ENCODE measurements around the gene VASN. TPM values are rescaled to one million over a fixed set of nuclear protein-coding genes. Genes with fewer than 3 reads are reported as not detected.

VASN gene
- total RNA-seq, 2 experiments from 2014 or later = not detected

GRCh38 chr16:4345836-4346781 lies 25.5 kb upstream of the VASN start:
- Mint-ChIP-seq H3K4me1 (ENCODE audit: low read depth) (peaks cover 27% of the 10 kb centered on the region), H3K27ac (peak overlapping the region; percentile 27), H3K4me3 (no peak overlapping the region), H3K36me3 (ENCODE audit: low read depth) (peaks cover 4% of the 10 kb centered on the region), H3K27me3 (no peaks in the 10 kb centered on the region), H3K9me3 (no peaks in the 10 kb centered on the region)
- TF ChIP-seq CTCF (IDR thresholded peaks at IDR 0.05) = no peak
- DNase-seq = no peak
- POLR2A ChIA-PET = interaction anchor here (0.8 kb wide), 2 partner anchors 20 to 113 kb away, joined by 3 read pairs; no protein-coding TSS in a partner anchor
- CTCF ChIA-PET = interaction anchor here (0.8 to 2.5 kb wide), 6 partner anchors 13 to 92 kb away, joined by 3 to 10 read pairs (median 6); no protein-coding TSS in a partner anchor
- intact Hi-C loops (cut with micrococcal nuclease) = no loop called here
- ATAC-seq = no peak

DNA sequence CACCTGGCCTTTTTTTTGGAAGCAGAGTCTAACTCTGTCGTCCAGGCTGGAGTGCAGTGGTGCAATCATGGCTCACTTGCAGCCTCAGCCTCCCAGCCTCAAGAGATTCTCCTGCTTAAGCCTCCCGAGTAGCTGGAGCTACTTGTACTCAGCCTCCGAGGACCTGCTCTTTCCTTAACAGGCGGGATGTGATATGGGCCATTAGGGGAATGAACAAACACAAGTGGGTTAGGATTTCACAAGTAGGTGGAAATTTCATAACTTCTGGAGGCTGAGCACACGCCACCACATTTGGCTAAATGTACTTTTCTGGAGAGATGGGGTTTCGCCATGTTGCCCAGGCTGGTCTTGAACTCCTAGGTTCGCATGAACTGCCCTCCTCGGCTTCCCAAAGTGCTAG lies 24.6 kb upstream of the VASN start:
- Mint-ChIP-seq H3K4me3 (no peak overlapping the region), H3K27me3 (no peaks in the 10 kb centered on the region), H3K27ac (peak overlapping the region; percentile 5), H3K4me1 (ENCODE audit: low read depth) (peaks cover 35% of the 10 kb centered on the region), H3K36me3 (ENCODE audit: low read depth) (peaks cover 4% of the 10 kb centered on the region), H3K9me3 (no peaks in the 10 kb centered on the region)
- DNase-seq (no peak), ATAC-seq (no peak)
- intact Hi-C loops (cut with micrococcal nuclease) = no loop called here
- ChIA-PET POLR2A (interaction anchor here (0.8 to 1.3 kb wide), 3 partner anchors 20 to 112 kb away, joined by 3 to 4 read pairs (median 3); no protein-coding TSS in a partner anchor), CTCF (interaction anchor here (1.2 to 2.5 kb wide), 4 partner anchors 19 to 93 kb away, joined by 5 to 10 read pairs (median 6); no protein-coding TSS in a partner anchor)
- no peak for TF ChIP-seq CTCF (IDR thresholded peaks at IDR 0.05)

- intact Hi-C loops (cut with micrococcal nuclease) = no loop called here
- DNase-seq = no peak
- Mint-ChIP-seq H3K4me3 (no peak overlapping the region), H3K36me3 (ENCODE audit: low read depth) (peaks cover 4% of the 10 kb centered on the region), H3K27me3 (no peaks in the 10 kb centered on the region), H3K27ac (peak overlapping the region; percentile 50), H3K9me3 (no peaks in the 10 kb centered on the region), H3K4me1 (ENCODE audit: low read depth) (peaks cover 35% of the 10 kb centered on the region)
- CTCF ChIA-PET = interaction anchor here (2.2 kb wide), 1 partner anchor 59 kb away, joined by 9 read pairs; no protein-coding TSS in a partner anchor
- POLR2A ChIA-PET = interaction anchor here (1.3 kb wide), 1 partner anchor 94 kb away, joined by 4 read pairs; no protein-coding TSS in a partner anchor
- TF ChIP-seq CTCF (IDR thresholded peaks at IDR 0.05) = no peak
- ATAC-seq = no peak
Measured at GRCh38 chr16:4347765-4348509, 23.7 kb upstream of the VASN start.

GRCh38 chr16:4349332-4349731 lies 22.3 kb upstream of the VASN start:
- DNase-seq = no peak
- CTCF ChIA-PET = interaction anchor here (0.7 to 3.0 kb wide), 7 partner anchors 9 to 127 kb away, joined by 3 to 16 read pairs (median 8); partner anchors contain the start of genes HMOX2 and TFAP4
- Mint-ChIP-seq H3K4me3 (peak overlapping the region; percentile 57), H3K27ac (no peak overlapping the region), H3K36me3 (ENCODE audit: low read depth) (peaks cover 4% of the 10 kb centered on the region), H3K4me1 (ENCODE audit: low read depth) (peaks cover 31% of the 10 kb centered on the region), H3K9me3 (no peaks in the 10 kb centered on the region), H3K27me3 (no peaks in the 10 kb centered on the region)
- no peak for TF ChIP-seq CTCF (IDR thresholded peaks at IDR 0.05)
- ATAC-seq = no peak
- POLR2A ChIA-PET = interaction anchor here (0.6 to 2.5 kb wide), 10 partner anchors 9 to 296 kb away, joined by 3 to 10 read pairs (median 4); partner anchors contain the start of genes TFAP4 and VASN
- intact Hi-C loops (cut with micrococcal nuclease) = no loop called here

All from activated CD8-positive, alpha-beta T cell treated with anti-CD3 and anti-CD28 coated beads for 36 hours (primary cell).